Esophagus muscularis mucosa (tissue), 4 donors: ENCODE results near the gene ELOA.

Experiments
- EP300 ChIP-seq: sonication (generic); formaldehyde crosslinking; IDR thresholded peaks from one replicate; pipeline ENCODE4 v1.6.1; 2017; ENCODE audit warnings: antibody characterized with exemption
- POLR2A ChIP-seq: fragments of 450-650 bp; IDR thresholded peaks from one replicate; pipeline ENCODE4 v1.6.1; 2017; ENCODE audit warnings: antibody characterized with exemption, moderate library complexity, mild to moderate bottlenecking, low read depth
- POLR2AphosphoS5 ChIP-seq, 2 donors: sonication (generic); formaldehyde crosslinking; IDR thresholded peaks; one replicate each; pipeline ENCODE4 v1.6.1; 2017; ENCODE audit warnings: antibody characterized with exemption in 2 of 2
- TF ChIP-seq, protein P1 (sequence below), 3 experiments: fragments of 200-600 bp in 2 of 3; fragments of 450-650 bp in 1 of 3; sonication (generic) in 2 of 3; IDR thresholded peaks; one replicate each; pipeline ENCODE4 v1.5.1; 2017 to 2019; ENCODE audit warnings: antibody characterized with exemption in 3 of 3, mild to moderate bottlenecking in 2 of 3, moderate library complexity in 1 of 3

DNA sequence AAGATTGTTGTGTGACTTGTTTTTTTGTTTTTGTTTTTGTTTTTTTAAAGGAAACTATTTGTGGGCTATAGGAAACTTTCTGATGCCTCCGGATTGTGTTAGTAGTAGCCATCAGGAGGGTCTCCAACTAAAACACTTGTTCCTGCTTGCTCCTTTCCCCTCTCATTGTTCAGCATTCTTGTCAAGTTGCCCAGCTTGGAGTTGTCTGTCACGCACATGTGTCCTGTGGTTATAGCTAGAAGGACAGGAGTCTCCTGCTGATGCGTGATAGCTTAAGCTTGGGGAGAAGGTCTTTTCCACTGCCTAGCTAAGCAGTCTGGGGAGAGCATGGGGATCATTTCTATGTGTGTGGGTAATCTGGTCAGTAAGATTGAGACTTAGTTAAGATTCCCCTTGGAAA lies 44.4 kb downstream of the ELOA start:
- TF ChIP-seq, protein P1, sequence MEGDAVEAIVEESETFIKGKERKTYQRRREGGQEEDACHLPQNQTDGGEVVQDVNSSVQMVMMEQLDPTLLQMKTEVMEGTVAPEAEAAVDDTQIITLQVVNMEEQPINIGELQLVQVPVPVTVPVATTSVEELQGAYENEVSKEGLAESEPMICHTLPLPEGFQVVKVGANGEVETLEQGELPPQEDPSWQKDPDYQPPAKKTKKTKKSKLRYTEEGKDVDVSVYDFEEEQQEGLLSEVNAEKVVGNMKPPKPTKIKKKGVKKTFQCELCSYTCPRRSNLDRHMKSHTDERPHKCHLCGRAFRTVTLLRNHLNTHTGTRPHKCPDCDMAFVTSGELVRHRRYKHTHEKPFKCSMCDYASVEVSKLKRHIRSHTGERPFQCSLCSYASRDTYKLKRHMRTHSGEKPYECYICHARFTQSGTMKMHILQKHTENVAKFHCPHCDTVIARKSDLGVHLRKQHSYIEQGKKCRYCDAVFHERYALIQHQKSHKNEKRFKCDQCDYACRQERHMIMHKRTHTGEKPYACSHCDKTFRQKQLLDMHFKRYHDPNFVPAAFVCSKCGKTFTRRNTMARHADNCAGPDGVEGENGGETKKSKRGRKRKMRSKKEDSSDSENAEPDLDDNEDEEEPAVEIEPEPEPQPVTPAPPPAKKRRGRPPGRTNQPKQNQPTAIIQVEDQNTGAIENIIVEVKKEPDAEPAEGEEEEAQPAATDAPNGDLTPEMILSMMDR (IDR thresholded peaks at IDR 0.05): no peak
- TF ChIP-seq POLR2AphosphoS5 (IDR thresholded peaks at IDR 0.05) (no peak), POLR2A (no peak), EP300 (no peak)
